GM19395 (cell line): ENCODE results near the gene KBTBD2.
"Not testable (repeated sequence)": the region's sequence is repeated elsewhere in the genome, so short reads cannot be mapped to it uniquely, and the experiment has no call there.

Experiments used
- ATAC-seq: cut with Tn5 transposase; IDR thresholded peaks from one replicate; pipeline ENCODE4 v1.9.1; 2021; ENCODE audit warnings: mild to moderate bottlenecking, moderate library complexity; ENCODE audit not compliant: unreplicated experiment

The KBTBD2 gene

DNA sequence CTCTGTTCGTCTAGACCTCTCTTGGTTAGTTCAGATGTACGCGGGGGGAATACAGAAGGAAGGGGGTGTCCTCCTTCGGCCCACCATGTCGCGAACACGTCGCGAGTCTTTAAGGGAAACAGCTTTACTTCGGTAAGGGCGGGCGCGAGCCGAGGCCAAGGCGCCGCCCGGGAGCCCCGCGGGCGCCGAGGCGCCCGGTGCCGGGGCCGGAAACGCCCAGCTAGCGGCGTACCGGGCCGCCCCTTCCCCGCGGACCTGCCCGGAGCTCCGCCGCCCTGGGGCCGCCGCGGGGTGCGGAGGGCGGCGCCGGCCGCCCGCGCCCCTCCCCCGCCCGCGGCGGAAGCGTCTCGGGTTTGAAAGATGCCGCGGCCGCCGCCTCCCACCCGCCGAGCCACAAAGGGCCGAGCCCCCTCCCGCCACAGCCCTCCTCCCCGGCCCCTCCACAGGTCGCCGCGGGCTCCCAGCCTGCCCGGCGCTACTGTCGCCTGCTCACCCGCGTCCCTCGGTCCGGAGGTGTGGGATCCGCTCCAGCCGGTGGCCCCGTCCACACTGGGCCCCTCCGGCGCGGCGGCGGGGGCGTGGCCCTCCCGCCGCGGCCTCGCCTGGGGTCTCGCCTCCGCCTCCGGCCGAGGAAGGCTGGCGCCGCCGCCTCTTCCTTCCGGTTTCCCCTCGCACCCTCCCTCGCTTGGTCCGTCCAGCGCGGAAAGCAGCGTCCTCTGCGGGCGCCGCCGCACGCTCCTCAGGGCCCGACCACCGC is at the start of gene KBTBD2:
Gene KBTBD2 (minus strand): TSS at position 718 of the 757 bp plus-strand sequence. CDS start 12,156 bp downstream, outside the sequence.
- peak; percentile 48 for ATAC-seq

DNA sequence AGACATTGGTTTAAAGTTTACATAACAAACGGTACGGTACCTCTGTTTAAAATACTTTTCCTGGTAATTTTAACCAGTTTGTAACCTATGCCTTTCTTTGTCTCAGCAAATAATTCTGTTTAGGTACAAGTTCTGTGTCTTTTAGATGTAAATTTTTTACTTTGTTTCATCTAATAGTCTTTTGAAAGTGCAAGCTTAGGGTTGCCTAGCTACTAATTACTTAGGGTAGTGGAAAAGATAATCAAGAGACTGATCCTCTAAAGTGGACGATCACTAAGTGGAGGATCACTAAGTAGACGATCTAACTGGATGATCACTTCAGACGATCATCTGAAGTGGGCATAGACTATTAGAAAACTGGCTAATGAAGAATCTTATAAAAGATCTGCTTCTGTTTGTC is 49.6 kb upstream of the KBTBD2 start:
- ATAC-seq: no peak

DNA sequence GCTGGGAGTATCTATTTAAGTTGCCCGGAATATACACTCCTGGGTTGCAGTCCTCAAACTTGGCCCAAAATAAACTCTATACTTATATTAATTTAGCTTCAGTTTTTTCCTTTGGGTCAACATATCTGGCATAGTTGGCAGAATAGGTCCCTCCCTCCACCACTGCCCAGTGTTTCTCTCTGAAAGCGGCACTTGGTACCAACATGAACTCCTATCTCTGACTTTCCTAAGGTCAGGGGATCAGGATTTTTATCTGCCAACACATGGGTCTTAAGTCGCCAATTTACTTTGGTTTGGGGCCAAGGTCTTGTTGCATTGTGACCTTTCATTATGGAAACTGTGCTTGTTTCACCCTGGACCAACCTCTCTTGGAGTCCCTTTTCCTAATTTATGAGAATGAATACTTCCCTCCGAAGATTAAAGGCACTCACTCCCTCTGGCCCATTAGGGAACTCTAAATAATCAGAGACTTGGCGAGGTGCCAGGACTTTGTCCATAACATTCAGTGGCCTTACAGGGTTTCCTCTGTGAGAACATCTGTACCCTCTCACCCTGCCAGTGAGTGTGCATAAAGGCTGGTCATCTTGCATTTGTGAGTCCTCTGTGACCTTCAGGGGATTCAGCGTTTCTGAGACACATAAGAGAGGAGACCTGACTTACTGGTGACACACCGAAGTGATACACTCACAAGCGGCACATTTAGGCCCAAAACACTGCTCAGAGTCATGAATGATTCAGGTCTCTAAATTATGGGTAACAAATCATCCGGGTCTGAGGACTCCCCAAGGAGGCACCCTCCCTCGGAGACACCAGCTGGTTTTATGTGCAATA is 46.0 kb upstream of the KBTBD2 start:
- ATAC-seq: no peak

DNA sequence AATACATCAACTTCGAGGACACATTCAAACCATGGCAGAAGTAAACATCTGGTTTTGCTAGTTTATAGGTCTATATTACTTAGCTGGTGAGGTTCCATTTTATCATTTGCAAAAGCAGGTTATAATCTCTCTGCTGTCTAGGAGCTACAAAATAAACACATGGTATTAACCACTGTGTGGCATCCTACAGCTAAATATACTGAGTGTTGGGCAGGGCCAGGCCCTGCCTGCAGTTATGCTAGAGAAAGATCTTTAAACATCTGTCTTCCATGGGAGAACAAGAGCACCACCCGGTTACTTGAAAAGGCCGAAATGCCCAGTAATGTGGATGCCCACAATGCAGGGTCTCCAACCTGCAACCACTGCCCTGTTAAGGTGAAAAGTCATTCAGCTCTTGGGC is 45.1 kb upstream of the KBTBD2 start:
- ATAC-seq: no peak

DNA sequence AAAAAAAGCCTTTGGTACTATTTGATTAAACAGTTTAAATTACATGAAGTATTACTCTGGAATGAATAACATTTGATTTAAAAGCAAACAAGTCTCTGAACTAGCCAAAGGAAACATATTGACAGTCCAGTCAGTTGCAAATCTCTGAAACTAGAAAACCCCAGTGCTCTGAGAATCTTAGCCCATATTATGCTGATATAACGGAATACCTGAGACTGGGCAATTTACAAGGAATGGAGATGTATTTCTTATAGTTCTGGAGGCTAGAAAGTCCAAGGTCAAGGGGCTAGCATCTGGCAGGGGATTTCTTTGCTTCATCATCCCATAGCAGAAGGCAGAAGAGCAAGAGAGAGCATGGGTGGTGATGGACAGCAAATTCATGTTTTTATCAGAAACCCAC is 44.0 kb upstream of the KBTBD2 start:
- ATAC-seq: no peak

DNA sequence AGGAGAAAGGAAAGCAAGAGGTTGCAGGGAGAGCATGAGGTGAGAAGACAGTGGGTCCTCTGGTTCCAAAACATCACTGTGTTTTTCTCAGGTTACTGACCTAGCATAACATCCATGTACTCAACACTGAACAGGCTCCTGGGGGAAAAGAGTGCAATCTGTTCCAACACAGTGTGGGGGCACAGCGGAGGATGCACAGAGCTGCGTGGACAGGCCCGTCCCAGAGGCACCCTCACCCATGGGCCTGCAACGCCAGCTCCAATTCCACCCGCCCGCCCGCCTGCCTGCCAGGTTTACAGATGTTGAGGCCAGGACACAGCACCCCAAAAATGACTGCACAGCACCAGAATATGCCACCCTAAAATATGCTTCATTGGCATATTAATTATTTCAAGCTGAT is 38.8 kb upstream of the KBTBD2 start:
- ATAC-seq: no peak

DNA sequence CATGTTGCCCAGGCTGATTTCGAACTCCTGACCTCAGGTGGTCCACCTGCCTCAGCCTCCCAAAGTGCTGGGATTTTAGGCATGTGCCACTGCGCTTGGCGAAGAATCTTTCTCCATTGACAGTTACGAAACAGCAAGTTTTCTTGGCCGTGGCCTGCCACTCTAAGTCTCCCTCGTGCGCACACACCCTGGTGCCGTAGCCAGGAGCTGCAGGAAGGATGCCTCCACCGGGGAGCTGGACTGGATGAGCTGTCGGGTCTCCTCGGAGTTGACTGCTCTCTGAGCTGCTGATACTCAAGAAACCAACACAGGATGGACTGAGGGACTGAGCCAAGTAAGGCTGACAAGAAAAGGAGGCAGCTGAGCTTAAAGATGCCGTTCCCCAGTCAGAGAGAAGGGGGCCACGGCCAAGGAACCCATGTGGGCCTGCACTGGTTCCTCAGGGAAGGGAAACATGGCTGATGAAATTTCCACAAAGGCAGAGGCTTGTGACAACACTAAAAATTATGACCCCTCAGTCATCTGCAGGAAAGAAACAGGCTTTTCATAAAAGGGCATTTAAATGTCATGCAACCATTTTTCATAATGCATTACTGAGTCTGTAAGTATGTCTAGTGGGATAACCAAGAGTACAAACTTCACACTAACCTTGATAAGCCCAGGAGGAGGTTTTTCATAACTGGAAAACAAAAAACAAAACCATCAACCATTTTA is 38.0 kb upstream of the KBTBD2 start:
- no peak for ATAC-seq

DNA sequence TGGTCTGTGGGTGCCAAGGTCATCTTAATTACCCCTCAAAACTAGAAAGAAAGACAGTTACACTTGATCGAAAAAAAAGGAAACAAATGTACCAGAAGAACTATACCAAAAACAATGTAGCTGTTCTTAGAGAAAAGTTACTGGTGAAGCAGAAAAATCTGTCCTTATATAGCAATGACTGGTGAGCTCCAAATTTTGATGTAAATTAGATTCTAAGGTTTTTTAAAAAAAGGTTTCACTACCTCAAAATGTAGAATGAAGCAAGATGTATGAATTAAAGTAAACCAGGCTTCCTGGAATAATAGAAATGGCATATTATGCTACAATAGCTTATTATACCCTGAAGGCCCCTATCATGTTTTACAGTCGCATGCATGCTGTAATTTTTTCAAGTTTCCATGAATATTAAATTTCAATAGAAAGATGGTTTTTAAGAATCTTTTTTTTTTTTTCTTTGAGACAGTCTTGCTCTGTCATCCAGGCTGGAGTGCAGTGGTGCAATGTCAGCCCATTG is 37.3 kb upstream of the KBTBD2 start:
- ATAC-seq: no peak

DNA sequence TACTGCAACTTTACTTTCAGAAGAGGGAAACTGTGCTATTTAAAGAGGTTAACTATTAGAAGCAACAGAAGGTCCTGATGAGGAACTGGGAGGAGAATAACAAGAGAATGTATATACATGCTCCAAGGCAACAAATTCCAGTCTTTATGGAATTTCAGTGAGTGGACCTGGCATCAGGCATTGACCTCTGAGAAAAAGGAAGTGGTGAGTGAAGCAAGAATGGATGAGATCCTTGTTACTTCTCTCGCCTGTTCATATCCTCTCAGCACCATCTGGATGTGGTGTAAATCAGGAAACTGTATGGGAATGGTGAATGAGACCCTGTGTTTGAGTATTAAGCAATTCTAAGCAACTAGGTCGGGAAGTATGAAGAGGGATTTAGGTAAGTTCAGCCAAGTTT is 30.3 kb upstream of the KBTBD2 start:
- no peak for ATAC-seq

DNA sequence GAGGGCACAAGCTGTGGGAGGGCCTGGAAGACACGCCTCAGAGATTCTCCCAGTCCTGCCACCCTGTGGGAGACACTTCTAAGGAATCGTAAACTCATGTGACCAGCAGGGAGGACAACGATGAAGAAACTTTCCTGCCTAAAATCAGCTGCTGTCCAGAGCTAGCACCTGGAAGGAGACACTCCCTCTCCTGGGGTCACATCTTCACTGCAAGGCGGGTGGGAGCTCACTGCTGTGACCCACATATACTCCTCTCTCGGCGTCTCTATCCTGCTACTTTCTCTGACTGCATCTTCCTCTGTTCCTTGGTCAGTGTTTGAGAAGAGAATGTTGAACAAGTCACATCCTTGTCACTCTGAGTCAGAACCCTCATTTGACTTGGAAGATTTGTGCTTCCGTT is 25.4 kb upstream of the KBTBD2 start:
- ATAC-seq: not testable (repeated sequence)

DNA sequence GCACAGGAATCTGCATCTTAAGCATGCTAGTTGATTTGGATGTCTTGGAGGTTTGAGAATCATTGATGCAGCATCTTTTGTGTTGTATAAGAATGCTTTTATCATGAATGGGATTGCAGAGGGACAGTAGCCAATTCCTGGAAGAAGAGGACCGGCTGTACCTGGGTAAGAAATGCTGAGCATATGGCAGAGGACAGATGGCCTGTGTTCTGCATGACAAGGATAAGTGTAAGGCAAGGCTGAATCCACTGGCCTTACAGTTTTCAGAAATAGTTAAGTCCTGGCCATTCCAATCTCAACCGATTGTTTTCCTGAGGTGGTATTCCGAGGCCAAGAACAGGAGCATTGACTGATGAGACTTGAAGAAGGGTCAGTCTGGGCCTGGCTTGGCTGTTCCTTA is 24.4 kb upstream of the KBTBD2 start:
- ATAC-seq: no peak

DNA sequence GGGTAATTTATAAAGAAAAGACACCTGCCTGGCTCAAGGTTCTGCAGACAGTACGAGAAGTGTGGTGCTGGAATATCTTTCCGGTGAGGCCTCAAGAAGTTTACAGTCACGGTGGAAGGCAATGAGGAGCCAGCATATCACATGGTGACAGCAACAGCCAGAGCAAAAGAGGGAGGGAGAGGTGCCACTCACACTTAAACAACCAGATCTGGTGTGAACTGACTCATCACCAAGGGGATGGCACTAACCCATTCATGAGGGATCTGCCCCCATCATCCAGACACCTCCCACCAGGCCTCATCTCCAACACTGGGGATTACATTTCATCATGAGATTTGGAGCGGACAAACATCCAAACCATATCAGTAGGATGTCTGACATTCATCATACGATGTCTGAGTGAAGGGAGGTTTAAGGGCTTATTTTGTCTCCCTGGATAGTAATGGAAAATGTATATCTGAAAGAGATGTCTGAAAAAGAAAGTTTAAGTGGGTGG is 23.5 kb upstream of the KBTBD2 start:
- ATAC-seq: no peak

DNA sequence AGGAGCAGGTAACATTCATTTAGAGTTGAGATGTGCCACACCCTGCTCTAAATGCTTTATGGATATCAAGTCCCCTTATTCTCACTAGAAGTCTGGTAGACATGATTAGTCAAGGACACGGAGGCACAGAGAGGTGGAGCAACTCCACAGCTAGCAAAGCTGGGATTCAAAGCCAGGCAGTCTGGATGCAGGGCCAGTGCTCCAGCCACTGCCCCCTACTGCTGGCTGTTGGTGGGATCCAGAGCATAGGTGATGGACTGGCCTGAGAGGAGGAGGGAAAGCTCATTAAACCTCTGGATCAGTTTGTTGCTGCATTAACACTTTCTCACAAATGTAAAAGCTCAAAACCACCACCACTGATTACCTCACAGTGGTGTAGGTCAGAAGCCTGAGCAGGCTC is 22.6 kb upstream of the KBTBD2 start:
- no peak for ATAC-seq

DNA sequence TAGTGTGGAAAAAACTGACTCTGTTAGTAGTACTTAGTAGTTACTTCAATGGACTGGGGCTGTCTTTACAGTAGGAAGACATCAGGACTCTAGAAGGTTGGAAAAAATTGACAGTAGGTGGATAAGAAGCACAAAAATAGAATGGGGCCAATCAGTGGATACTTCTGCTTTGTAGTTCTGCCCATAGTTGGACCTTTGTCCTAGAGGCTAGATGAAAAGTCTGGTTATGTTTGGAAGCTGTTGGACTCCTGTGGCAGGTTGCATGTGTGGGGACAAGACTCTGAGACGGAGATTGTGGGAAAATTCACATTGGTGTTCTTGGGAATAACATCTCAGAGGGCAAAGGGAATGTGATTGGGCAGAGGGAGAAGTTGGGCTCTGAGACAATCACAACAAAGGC is 18.6 kb upstream of the KBTBD2 start:
- ATAC-seq: no peak

DNA sequence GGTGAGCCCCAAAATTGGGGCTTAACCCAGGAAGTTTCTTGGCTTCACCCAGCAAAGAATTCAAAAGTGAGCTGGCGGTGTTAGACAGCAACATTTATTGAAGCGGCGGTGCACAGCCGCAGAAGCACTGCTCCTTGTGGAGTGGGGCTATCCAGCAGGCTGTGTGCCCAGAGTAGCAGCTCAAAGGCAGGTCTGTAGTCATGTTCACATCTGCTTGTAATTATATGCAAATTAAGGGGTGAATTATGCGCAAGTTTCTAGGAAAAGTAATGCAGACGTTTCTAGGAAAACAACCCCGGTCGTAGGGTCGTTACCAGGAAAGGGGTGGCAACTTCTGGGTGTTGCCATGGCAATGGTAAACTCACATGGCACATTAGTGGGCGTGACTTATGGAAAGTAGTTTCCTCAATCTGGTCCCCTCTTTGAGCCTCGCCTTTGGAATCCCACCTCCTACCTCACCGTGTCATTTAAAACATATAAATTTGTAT is 13.7 kb upstream of the KBTBD2 start:
- peak; percentile 68 for ATAC-seq

DNA sequence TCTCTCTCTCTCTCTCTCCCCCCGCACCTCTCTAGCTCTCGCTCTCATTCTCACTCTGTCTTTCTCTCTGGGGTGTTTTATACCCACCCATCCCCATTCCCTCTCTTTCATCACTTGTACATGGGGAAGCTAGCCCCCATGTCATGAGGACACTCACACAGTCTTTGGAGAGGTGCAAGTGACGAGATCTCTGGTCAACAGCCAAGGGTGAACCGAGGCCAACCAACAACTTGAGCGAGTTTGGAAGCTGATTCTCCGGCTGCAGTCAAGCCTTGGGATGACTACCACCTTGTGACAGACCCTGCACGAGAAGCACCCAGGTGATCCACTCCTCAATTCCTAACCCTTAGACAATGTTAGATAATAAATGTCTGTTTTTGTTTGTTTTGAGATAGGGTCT is 10.1 kb upstream of the KBTBD2 start:
- no peak for ATAC-seq

DNA sequence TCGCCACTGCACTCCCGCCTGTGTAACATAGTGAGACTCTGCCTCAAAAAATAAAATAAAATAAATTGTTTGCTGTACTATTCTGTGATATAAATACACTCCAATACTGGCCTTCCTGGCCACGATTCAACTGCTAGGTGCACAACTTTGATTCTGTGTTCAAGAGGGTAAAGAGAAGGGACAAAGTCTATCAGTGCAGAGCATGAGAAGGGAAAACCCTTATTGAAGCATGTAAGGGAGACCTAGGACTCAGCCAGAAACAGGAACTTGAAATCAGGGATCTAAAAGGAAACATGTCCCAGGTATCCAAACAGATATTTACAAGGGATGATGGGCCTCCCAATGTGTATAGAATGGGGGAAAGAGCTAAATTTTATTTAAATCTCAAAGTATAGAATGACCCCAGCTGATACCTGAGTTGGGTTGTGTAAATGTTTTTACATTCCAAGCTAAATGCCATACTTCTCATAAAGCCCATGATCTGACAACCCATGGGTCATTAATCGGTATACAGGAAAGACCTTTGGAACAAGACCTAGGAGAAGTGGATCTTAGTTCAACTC is 9.0 kb upstream of the KBTBD2 start:
- no peak for ATAC-seq

DNA sequence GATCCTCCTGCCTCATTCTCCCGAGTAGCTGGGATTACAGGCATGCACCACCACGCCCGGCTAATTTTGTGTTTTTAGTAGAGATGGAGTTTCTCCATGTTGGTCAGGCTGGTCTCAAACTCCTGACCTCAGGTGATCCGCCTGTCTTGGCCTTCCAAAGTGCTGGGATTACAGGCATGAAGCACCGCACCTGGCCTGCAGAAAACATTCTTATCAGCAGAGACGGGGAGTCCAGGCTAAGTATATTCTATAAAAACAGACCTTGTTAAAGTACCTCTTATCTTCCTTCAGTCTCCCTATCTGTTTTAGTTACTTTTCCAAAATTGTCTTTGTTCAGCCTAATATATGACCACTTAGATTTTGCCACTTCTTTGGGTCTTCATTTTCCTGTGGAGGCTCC is 5.8 kb upstream of the KBTBD2 start:
- ATAC-seq: not testable (repeated sequence)

DNA sequence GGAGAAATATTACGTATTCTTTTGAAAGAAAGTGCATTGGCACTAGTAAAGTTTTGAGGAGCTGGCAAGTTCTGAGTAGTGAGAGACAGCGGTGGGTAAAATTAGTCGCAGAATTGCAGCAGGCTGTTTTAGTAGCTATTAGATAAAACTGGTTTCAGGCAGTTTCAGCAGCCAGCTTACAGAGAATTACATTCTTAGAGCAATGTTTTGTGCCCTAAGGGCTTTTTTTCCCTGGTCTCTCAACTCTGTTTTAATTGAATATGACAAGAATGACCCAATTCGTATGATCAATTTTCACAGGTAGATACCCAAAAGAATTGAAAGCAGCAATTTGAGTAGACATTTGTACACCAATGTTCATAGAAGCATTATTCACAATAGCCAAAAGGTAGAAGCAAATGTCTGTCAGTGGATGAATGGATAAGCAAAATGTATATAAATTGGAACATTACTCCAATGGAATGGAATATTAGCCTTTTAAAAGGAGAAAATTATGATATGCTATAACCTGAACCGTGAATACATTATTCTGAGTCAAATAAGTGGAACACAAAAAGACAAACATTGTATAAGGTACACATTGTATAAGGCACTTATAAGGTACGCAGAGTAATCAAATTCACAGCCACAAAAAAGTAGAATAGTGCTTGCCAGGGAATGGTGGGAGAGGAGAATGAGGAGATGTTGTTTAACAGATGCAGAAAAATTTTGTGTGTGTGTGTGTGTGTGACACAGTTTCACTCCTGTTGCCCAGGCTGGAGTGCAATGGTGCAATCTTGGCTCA is 5.2 kb upstream of the KBTBD2 start:
- no peak for ATAC-seq

DNA sequence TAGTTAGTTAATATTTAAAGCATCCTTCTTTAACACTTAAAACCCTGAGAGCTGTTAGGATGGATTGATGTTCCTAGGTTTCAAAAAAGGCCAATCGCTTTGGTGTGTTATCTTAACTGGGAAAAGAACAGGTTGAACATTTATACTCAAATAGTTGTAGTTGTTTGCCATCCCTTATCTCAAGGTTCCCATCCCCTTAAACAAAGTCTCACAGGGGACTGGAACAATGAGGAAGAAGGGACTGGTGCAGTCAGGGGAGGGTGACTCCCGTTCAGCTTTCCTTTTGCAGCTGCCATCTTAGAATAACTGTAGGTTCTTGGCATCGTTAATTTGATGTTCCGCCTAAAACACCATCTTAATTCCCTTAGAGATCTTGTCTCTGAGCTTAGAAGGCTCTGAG is 2.6 kb upstream of the KBTBD2 start:
- ATAC-seq: no peak
